ENCODE results near the gene HDDC3.

Gene HDDC3

DNA sequence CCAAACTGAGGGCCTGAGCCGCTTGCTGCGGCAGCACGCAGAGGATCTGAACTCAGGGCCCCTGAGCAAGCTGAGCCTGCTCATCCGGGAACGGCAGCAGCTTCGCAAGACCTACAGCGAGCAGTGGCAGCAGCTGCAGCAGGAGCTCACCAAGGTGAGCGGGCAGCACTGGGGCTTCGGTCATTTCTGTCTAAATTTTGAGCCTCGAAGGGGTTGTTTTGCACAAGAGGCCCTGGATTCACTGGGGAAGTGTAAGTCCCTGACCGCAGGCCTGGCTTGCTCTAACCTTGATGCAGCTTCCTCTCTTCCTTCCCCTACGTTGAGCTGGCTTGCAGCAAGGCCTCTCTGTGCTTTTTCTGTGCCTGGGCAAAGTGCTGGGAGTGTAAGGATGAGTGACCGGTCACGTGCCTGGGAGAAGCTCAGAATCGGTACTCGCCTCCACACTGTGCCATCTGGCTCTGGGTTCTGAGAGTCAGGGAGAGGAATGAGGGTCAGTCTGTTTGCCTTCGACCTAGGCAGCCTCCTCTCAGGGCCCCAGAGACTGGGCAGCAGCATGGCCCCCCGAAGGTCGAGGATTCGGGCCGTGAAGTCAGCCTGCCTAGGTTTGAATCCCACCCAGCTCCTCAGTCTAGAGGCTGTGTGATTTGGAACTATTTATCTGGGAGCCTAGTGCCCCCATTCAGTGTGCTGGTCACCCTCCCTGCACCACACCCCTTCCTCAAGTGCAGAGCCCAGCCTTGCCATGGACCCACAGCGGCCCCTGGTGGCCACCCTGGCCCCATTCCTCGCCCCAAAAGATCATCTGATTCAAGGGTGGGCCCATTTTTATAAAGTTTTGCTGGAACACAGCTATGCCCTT is 46.7 kb downstream of the HDDC3 start:
- H3K27ac ChIP-seq = peak overlapping the region; percentile 95

DNA sequence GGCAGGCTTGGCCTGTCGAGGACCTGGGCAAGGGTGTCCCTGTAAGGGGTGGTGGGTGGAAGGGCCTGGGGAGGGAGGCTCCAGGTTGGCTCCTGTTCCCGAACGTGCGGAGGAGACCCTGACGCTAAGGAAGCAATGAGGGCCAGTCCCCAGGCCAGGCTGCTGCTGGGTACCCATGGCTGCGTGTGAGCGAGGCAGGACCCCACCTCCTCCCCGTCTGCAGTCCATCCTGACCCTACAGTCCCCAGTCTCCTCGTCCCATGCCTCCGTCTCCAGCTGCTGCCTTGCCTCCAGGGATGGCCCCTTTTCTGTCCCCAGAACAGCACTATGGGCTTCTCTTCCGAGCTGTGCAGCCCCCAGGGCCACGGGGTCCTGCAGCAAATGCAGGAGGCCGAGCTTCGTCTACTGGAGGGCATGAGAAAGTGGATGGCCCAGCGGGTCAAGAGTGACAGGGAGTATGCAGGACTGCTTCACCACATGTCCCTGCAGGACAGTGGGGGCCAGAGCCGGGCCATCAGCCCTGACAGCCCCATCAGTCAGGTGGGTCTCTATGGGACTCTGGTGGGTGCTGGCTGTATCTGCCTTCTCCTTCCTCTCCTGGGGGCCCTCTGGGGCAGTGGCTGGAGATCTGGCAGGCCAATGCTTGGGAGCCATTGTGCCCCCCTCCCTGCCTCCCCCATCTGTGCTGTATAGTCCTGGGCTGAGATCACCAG is 47.5 kb downstream of the HDDC3 start:
- Histone ChIP-seq H3K27me3 (no peaks in the 10 kb centered on the region), H3K4me1 (ENCODE audit: control insufficient read depth in 1 of 2, insufficient read depth in 1 of 2, low read depth in 1 of 2, low read length in 1 of 2) (peaks cover 37 to 42% of the 10 kb centered on the region in 2 experiments), H3K36me3 (peaks cover 70% of the 10 kb centered on the region), H3K9me3 (no peaks in the 10 kb centered on the region), H3K4me3 (ENCODE audit: low read depth in 1 of 2, low read length in 1 of 2) (peak overlapping the region; percentile 96 to 100), H3K27ac (peak overlapping the region; percentile 95)
- TF ChIP-seq, protein P1, sequence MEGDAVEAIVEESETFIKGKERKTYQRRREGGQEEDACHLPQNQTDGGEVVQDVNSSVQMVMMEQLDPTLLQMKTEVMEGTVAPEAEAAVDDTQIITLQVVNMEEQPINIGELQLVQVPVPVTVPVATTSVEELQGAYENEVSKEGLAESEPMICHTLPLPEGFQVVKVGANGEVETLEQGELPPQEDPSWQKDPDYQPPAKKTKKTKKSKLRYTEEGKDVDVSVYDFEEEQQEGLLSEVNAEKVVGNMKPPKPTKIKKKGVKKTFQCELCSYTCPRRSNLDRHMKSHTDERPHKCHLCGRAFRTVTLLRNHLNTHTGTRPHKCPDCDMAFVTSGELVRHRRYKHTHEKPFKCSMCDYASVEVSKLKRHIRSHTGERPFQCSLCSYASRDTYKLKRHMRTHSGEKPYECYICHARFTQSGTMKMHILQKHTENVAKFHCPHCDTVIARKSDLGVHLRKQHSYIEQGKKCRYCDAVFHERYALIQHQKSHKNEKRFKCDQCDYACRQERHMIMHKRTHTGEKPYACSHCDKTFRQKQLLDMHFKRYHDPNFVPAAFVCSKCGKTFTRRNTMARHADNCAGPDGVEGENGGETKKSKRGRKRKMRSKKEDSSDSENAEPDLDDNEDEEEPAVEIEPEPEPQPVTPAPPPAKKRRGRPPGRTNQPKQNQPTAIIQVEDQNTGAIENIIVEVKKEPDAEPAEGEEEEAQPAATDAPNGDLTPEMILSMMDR (IDR thresholded peaks at IDR 0.05) = no peak

More for the DNA sequence above, 46.7 kb downstream of the HDDC3 start:
- Histone ChIP-seq H3K9me3 (no peaks in the 10 kb centered on the region), H3K4me3 (ENCODE audit: low read depth in 1 of 2, low read length in 1 of 2) (peak overlapping the region; percentile 96 to 100), H3K4me1 (ENCODE audit: control insufficient read depth in 1 of 2, insufficient read depth in 1 of 2, low read depth in 1 of 2, low read length in 1 of 2) (peaks cover 37 to 42% of the 10 kb centered on the region in 2 experiments), H3K27me3 (no peaks in the 10 kb centered on the region), H3K36me3 (peaks cover 70% of the 10 kb centered on the region)
- TF ChIP-seq, protein P1 (IDR thresholded peaks at IDR 0.05) = peak; percentile 90

DNA sequence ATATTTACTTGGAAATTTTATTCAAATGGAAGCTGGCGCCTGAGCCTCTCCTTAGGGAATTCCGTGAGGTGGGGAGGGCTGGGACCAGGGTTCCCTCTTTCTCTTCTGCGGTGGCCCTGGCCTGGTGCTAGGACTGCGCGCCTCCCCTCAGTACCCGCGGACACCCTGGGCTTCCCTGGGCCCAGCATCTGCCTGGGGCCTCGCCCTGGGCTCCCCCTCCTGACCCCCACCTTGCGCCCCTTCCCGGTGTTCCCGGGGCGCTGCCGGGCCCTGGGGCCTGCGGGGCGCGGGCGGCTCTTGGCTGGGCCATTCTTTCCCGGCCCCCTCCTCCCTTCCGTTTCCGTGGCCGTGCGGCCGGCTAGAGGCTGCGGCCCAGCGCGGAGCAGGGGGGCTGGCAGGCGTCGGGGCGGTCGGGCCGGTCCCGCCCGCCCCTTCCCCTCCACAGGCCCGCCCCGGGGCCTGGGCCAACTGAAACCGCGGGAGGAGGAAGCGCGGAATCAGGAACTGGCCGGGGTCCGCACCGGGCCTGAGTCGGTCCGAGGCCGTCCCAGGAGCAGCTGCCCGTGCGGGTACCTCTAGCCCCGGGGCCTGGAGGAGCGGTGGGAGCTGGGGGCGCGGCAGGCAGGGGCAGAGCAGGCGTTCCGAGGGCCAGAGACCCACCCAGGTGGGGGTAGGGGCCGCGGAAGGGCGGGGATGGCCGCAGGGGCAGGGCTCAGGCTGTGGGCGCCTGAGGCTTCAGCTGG is 48.2 kb downstream of the HDDC3 start, which contains the start of gene FES:
Gene FES (plus strand): TSS at position 529 of the 743 bp plus-strand sequence. CDS start 542 bp downstream, outside the sequence.
- no peaks in the 10 kb centered on the region for H3K9me3 ChIP-seq
- no peaks in the 10 kb centered on the region for H3K27me3 ChIP-seq
- TF ChIP-seq, protein P1 (IDR thresholded peaks at IDR 0.05) = no peak
- peaks cover 70% of the 10 kb centered on the region for H3K36me3 ChIP-seq
- H3K27ac ChIP-seq = peak within 1 kb of the TSS; percentile 95
- H3K4me3 ChIP-seq (ENCODE audit: low read depth in 1 of 2, low read length in 1 of 2) = peak within 1 kb of the TSS; percentile 96 to 100
- H3K4me1 ChIP-seq (ENCODE audit: control insufficient read depth in 1 of 2, insufficient read depth in 1 of 2, low read depth in 1 of 2, low read length in 1 of 2) = peaks cover 37 to 42% of the 10 kb centered on the region in 2 experiments

DNA sequence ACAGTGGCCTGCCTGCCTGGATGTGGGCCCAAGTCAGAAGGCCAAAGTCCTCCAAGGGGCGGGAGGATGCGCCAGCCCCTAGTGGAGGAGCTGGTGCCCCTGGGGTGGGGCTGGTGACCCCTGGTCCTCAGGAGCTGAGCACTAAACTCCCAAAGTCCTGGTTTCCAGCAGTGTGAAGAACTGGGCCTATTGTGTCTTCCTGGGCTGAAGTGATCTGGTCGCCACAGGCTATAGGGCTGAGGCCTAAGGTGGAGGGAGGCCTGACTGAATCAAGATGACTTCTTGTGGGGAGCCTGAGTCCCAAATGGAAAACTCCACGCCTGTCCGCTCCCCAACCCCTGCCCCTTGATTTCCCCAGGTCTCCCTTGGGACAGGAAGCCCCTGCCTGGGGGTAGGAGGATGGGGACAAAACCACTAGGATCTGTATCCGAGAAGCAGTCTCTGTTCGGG is 48.8 kb downstream of the HDDC3 start:
- peaks cover 70% of the 10 kb centered on the region for H3K36me3 ChIP-seq
- no peaks in the 10 kb centered on the region for H3K27me3 ChIP-seq
- H3K4me1 ChIP-seq (ENCODE audit: control insufficient read depth in 1 of 2, insufficient read depth in 1 of 2, low read depth in 1 of 2, low read length in 1 of 2) = peaks cover 37 to 42% of the 10 kb centered on the region in 2 experiments
- TF ChIP-seq, protein P1 (IDR thresholded peaks at IDR 0.05) = no peak
- no peaks in the 10 kb centered on the region for H3K9me3 ChIP-seq
- peak overlapping the region; percentile 96 to 100 for H3K4me3 ChIP-seq (ENCODE audit: low read depth in 1 of 2, low read length in 1 of 2)
- peak overlapping the region; percentile 95 for H3K27ac ChIP-seq
